HepG2 (cell line): ENCODE measurements around the gene TRAPPC12. TPM values are rescaled to one million over a fixed set of nuclear protein-coding genes. Genes with fewer than 3 reads are reported as not detected.
A peak's percentile ranks its signal among the peaks of the same experiment; 100 is the strongest.

Source experiments
- ATM ChIP-seq: fragments of 450-650 bp; IDR thresholded peaks from 2 replicates; pipeline ENCODE4 v1.7.1; 2017; ENCODE audit warnings: mild to moderate bottlenecking, borderline replicate concordance
- CERS6 ChIP-seq: sonication (generic); formaldehyde crosslinking; IDR thresholded peaks from 2 replicates; pipeline ENCODE4 v1.5.0; 2020; ENCODE audit warnings: missing genetic modification reagents
- CHD4 ChIP-seq: fragments of 200-600 bp; sonication (generic); IDR thresholded peaks from 2 replicates; pipeline ENCODE4 v1.7.0; 2017; ENCODE audit warnings: mild to moderate bottlenecking, low read length, borderline replicate concordance
- DMAP1 ChIP-seq: IDR thresholded peaks from 2 replicates; pipeline ENCODE4 v1.6.1; 2016
- ELF1 ChIP-seq: sonication (generic); formaldehyde crosslinking; IDR thresholded peaks from 2 replicates; pipeline ENCODE4 v1.4.0; 2020; ENCODE audit warnings: missing genetic modification reagents
- FLYWCH1 ChIP-seq: sonication (generic); formaldehyde crosslinking; IDR thresholded peaks from 2 replicates; pipeline ENCODE4 v1.8.1; 2023; ENCODE audit warnings: mild to moderate bottlenecking, missing genetic modification reagents
- HNF4G ChIP-seq, 2 experiments: sonication (generic) in 1 of 2; formaldehyde crosslinking in 1 of 2; IDR thresholded peaks; 2 replicates each; pipeline versions ENCODE4 v1.4.0 to v1.6.1; 2011 to 2020; ENCODE audit warnings: borderline replicate concordance in 2 of 2, low read depth in 2 of 2, mild to moderate bottlenecking in 2 of 2, low read length in 1 of 2, missing genetic modification reagents in 1 of 2, moderate library complexity in 1 of 2
- HOMEZ ChIP-seq: IDR thresholded peaks from 2 replicates; pipeline ENCODE4 v1.6.1; 2016; ENCODE audit warnings: low read depth
- KLF11 ChIP-seq: IDR thresholded peaks from 2 replicates; pipeline ENCODE4 v1.6.1; 2016; ENCODE audit warnings: missing compliant biosample characterization
- KLF6 ChIP-seq: IDR thresholded peaks from 2 replicates; pipeline ENCODE4 v1.8.0; 2016; ENCODE audit warnings: missing biosample characterization, missing genetic modification reagents
- MAF1 ChIP-seq: sonication (generic); formaldehyde crosslinking; IDR thresholded peaks from 2 replicates; pipeline ENCODE4 v1.5.0; 2020; ENCODE audit warnings: missing genetic modification reagents, borderline replicate concordance
- MED1 ChIP-seq: sonication (generic); formaldehyde crosslinking; IDR thresholded peaks from 2 replicates; pipeline ENCODE4 v1.4.0; 2020; ENCODE audit warnings: missing genetic modification reagents
- MZF1 ChIP-seq: sonication (generic); formaldehyde crosslinking; IDR thresholded peaks from 2 replicates; pipeline ENCODE4 v1.8.1; 2023; ENCODE audit warnings: mild to moderate bottlenecking, missing genetic modification reagents, borderline replicate concordance
- NFE2 ChIP-seq: sonication (generic); formaldehyde crosslinking; IDR thresholded peaks from 2 replicates; pipeline ENCODE4 v1.4.0; 2020; ENCODE audit warnings: missing genetic modification reagents
- NFYB ChIP-seq: sonication (generic); formaldehyde crosslinking; IDR thresholded peaks from 2 replicates; pipeline ENCODE4 v1.4.0; 2020; ENCODE audit warnings: missing genetic modification reagents
- PBX3 ChIP-seq: sonication (generic); formaldehyde crosslinking; IDR thresholded peaks from 2 replicates; pipeline ENCODE4 v1.8.1; 2023; ENCODE audit warnings: missing genetic modification reagents, inconsistent platforms, borderline replicate concordance
- SALL1 ChIP-seq: sonication (generic); formaldehyde crosslinking; IDR thresholded peaks from 2 replicates; pipeline ENCODE4 v1.8.0; 2022; ENCODE audit warnings: mild to moderate bottlenecking, missing genetic modification reagents
- SIN3A ChIP-seq: IDR thresholded peaks from 2 replicates; pipeline ENCODE4 v1.6.1; 2011; ENCODE audit warnings: low read depth, mild to moderate bottlenecking, control low read depth, low read length, borderline replicate concordance
- TOE1 ChIP-seq: sonication (generic); formaldehyde crosslinking; IDR thresholded peaks from 2 replicates; pipeline ENCODE4 v1.4.0; 2020; ENCODE audit warnings: mild to moderate bottlenecking, missing genetic modification reagents
- ZNF12 ChIP-seq: sonication (generic); formaldehyde crosslinking; IDR thresholded peaks from 2 replicates; pipeline ENCODE4 v1.5.0; 2020; ENCODE audit warnings: missing genetic modification reagents
- ZNF30 ChIP-seq: sonication (generic); formaldehyde crosslinking; IDR thresholded peaks from 2 replicates; pipeline ENCODE4 v1.5.0; 2020; ENCODE audit warnings: mild to moderate bottlenecking, missing genetic modification reagents
- ZNF354B ChIP-seq: sonication (generic); formaldehyde crosslinking; IDR thresholded peaks from 2 replicates; pipeline ENCODE4 v1.8.0; 2022; ENCODE audit warnings: mild to moderate bottlenecking, missing genetic modification reagents
- ZNF468 ChIP-seq: sonication (generic); formaldehyde crosslinking; IDR thresholded peaks from 2 replicates; pipeline ENCODE4 v1.8.0; 2022; ENCODE audit warnings: mild to moderate bottlenecking, moderate library complexity, missing genetic modification reagents
- ZNF619 ChIP-seq: sonication (generic); formaldehyde crosslinking; IDR thresholded peaks from 2 replicates; pipeline ENCODE4 v1.4.0; 2020; ENCODE audit warnings: mild to moderate bottlenecking, missing genetic modification reagents
- ZNF83 ChIP-seq: sonication (generic); formaldehyde crosslinking; IDR thresholded peaks from 2 replicates; pipeline ENCODE4 v1.4.0; 2020; ENCODE audit warnings: missing genetic modification reagents, mild to moderate bottlenecking, borderline replicate concordance
- polyA plus RNA-seq, 8 experiments: library from polyadenylated mRNA; depleted of rRNA in 3 of 8; stranded (reverse) in 7 of 8; unstranded in 1 of 8; fragments of >200 nt; fragmentation: Illumina TruSeq in 4 of 8; extraction: Trizol in 4 of 8; gene quantifications; 2 replicates each; pipeline versions ENCODE4 v1.2.1 to v1.2.3, GENCODE V29; 2011 to 2016; ENCODE audit warnings: low read depth in 4 of 8, missing spikeins in 1 of 8, mixed read lengths in 1 of 8; ENCODE audit not compliant: insufficient read depth in 1 of 8
- total RNA-seq, 5 experiments: library from RNA; depleted of rRNA; stranded (reverse); fragments of >200 nt; fragmentation: Illumina TruSeq; extraction: Trizol; gene quantifications; 2 replicates each; pipeline ENCODE4 v1.2.3, GENCODE V29; 2016; ENCODE audit warnings: low read depth in 1 of 5
- TF ChIP-seq, protein P1 (sequence below): sonication (generic); formaldehyde crosslinking; IDR thresholded peaks from 2 replicates; pipeline ENCODE4 v1.8.0; 2022; ENCODE audit warnings: mild to moderate bottlenecking, missing genetic modification reagents

Gene TRAPPC12
- total and polyA plus RNA-seq, 2 of the 13 experiments (the other 11 are each of a cell fraction or from before 2014, with no cell fraction given), result 46.4 to 97.7 TPM

DNA sequence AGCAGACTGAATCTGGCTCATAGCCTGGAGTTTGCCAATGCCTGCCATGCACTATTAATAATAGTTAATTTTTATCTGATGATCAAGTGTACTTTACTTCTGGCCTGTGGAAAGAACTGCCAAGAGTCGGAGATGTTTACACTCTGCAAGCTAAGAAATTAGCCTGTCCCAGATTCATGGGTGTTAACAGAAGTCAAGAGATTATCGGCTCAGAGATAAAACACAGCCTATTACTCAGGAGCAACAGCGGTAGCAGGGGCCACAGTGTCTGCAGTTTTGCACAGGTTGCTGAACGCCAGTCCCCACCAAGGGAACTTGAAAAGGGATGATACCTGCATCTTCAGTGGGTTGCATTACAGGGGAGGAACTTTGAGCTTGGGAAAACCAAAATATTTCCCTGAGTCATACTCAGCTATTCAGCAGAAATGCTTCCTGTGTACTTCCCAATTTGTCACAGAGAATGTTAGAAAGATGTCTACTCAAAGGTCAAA lies 144.1 kb downstream of the TRAPPC12 start (continued):
- TF ChIP-seq KLF6, result no peak
- no peak for TF ChIP-seq ZNF619
- no peak for TF ChIP-seq MZF1 (CRISPR knock-in tag)
- no peak for TF ChIP-seq TOE1
- TF ChIP-seq ZNF12 (CRISPR knock-in tag), result no peak
- TF ChIP-seq ATM, result no peak
- TF ChIP-seq SIN3A, result 0 out of 2 replicates have a peak, but pooled peaks have one; percentile 25
- peak; percentile 57; the same call in 1 of the 2 replicates for TF ChIP-seq DMAP1
- 0 out of 2 replicates have a peak, but pooled peaks have one; percentile 11 for TF ChIP-seq CHD4
- no peak for TF ChIP-seq ZNF83 (CRISPR knock-in tag)
- TF ChIP-seq HNF4G (IDR thresholded peaks at IDR 0.05; ENCODE audit: borderline replicate concordance, low read depth, low read length), result peak; percentile 46; the same call in 1 of the 2 replicates
- no peak for TF ChIP-seq HNF4G (CRISPR knock-in tag; IDR thresholded peaks at IDR 0.05; ENCODE audit: borderline replicate concordance, low read depth)
- TF ChIP-seq, protein P1, sequence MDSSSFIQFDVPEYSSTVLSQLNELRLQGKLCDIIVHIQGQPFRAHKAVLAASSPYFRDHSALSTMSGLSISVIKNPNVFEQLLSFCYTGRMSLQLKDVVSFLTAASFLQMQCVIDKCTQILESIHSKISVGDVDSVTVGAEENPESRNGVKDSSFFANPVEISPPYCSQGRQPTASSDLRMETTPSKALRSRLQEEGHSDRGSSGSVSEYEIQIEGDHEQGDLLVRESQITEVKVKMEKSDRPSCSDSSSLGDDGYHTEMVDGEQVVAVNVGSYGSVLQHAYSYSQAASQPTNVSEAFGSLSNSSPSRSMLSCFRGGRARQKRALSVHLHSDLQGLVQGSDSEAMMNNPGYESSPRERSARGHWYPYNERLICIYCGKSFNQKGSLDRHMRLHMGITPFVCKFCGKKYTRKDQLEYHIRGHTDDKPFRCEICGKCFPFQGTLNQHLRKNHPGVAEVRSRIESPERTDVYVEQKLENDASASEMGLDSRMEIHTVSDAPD (CRISPR knock-in tag), result no peak
- TF ChIP-seq NFE2 (CRISPR knock-in tag), result no peak; the same call in 1 of the 2 replicates
- TF ChIP-seq HOMEZ (CRISPR knock-in tag), result no peak; the same call in 1 of the 2 replicates
- TF ChIP-seq CERS6 (CRISPR knock-in tag), result no peak
- TF ChIP-seq ZNF354B (CRISPR knock-in tag), result no peak
- TF ChIP-seq ELF1, result peak; percentile 20; the same call in 1 of the 2 replicates
- TF ChIP-seq KLF11 (CRISPR knock-in tag), result no peak
- TF ChIP-seq NFYB (CRISPR knock-in tag), result no peak
- no peak for TF ChIP-seq ZNF468 (CRISPR knock-in tag)
- TF ChIP-seq MED1 (CRISPR knock-in tag), result no peak
- no peak for TF ChIP-seq MAF1 (CRISPR knock-in tag)
- no peak for TF ChIP-seq ZNF30
- 0 out of 2 replicates have a peak, but pooled peaks have one; percentile 1 for TF ChIP-seq SALL1 (CRISPR knock-in tag)
- no peak for TF ChIP-seq PBX3 (CRISPR knock-in tag)
- TF ChIP-seq FLYWCH1 (CRISPR knock-in tag), result no peak
